DND-41 (cell line): ENCODE results near the gene PAFAH1B1.

Source experiments
- ATAC-seq: fragments of 200-7000 bp; cut with Tn5 transposase; 3 replicates; pipeline ENCODE4 v1.9.1; 2021; ENCODE audit warnings: low read depth; ENCODE audit not compliant: insufficient read depth
- DNase-seq: peaks from one replicate; pipeline ENCODE4 v3.0.0-alpha.2; 2020
- H2AFZ ChIP-seq: 2 replicates; pipeline ENCODE4 v1.6.0; 2012; ENCODE audit warnings: low read depth, low read length
- H3K27ac ChIP-seq: 2 replicates; pipeline ENCODE4 v1.5.1; 2012; ENCODE audit warnings: low read length, inconsistent platforms
- H3K27me3 ChIP-seq: fragments of 200-600 bp; sonication (generic); 2 replicates; pipeline ENCODE4 v1.6.0; 2012; ENCODE audit warnings: low read length, mild to moderate bottlenecking, inconsistent platforms; ENCODE audit not compliant: insufficient read depth, poor library complexity
- H3K36me3 ChIP-seq: 2 replicates; pipeline ENCODE4 v1.5.1; 2012; ENCODE audit warnings: low read length, inconsistent platforms; ENCODE audit not compliant: insufficient read depth
- H3K4me1 ChIP-seq: 2 replicates; pipeline ENCODE4 v1.5.1; 2012; ENCODE audit warnings: mild to moderate bottlenecking, low read length; ENCODE audit not compliant: insufficient read depth
- H3K4me2 ChIP-seq: 2 replicates; pipeline ENCODE4 v1.6.0; 2012; ENCODE audit warnings: mild to moderate bottlenecking, moderate library complexity, low read length, inconsistent platforms; ENCODE audit not compliant: insufficient read depth
- H3K4me3 ChIP-seq, 2 experiments: fragments of 200-600 bp in 1 of 2; shearing (Covaris generic) in 1 of 2; 2 replicates each; pipeline ENCODE4 v1.5.1; 2012 to 2016; ENCODE audit warnings: inconsistent platforms in 2 of 2, low read length in 2 of 2, mild to moderate bottlenecking in 2 of 2, low read depth in 1 of 2, moderate library complexity in 1 of 2
- H3K79me2 ChIP-seq: 2 replicates; pipeline ENCODE4 v1.6.0; 2012; ENCODE audit warnings: low read length, inconsistent platforms; ENCODE audit not compliant: insufficient read depth
- H3K9ac ChIP-seq: 2 replicates; pipeline ENCODE4 v1.6.0; 2012; ENCODE audit warnings: low read depth, mild to moderate bottlenecking, inconsistent platforms, low read length, moderate library complexity
- H3K9me3 ChIP-seq: 2 replicates; pipeline ENCODE4 v1.5.1; 2012; ENCODE audit warnings: low read length, moderate library complexity, mild to moderate bottlenecking, inconsistent platforms; ENCODE audit not compliant: insufficient read depth, severe bottlenecking
- H4K20me1 ChIP-seq: 2 replicates; pipeline ENCODE4 v1.6.0; 2012; ENCODE audit warnings: low read length; ENCODE audit not compliant: insufficient read depth
- CTCF ChIP-seq: IDR thresholded peaks from 2 replicates; pipeline ENCODE4 v1.5.1; 2012; ENCODE audit warnings: borderline replicate concordance, low read length, moderate library complexity, mild to moderate bottlenecking; ENCODE audit not compliant: poor library complexity, severe bottlenecking; ENCODE audit errors: extremely low read depth
- EZH2 ChIP-seq: IDR thresholded peaks from 3 replicates; pipeline ENCODE4 v1.6.1; 2012; ENCODE audit warnings: borderline replicate concordance, low read depth, mild to moderate bottlenecking, moderate library complexity, low read length, inconsistent platforms; ENCODE audit not compliant: severe bottlenecking

PAFAH1B1 gene

GRCh38 chr17:2634361-2634960, 41.0 kb downstream of the PAFAH1B1 start:
- Histone ChIP-seq H3K4me1 (no peaks in the 10 kb centered on the region), H3K79me2 (peaks cover 100% of the 10 kb centered on the region), H3K27ac (no peak overlapping the region), H3K27me3 (no peaks in the 10 kb centered on the region), H3K9ac (no peak overlapping the region), H3K4me3 (no peak overlapping the region), H4K20me1 (peaks cover 76% of the 10 kb centered on the region), H2AFZ (no peak overlapping the region), H3K4me2 (no peak overlapping the region), H3K36me3 (peaks cover 51% of the 10 kb centered on the region), H3K9me3 (no peaks in the 10 kb centered on the region)
- DNase-seq, result no peak
- ATAC-seq, result no peak
- TF ChIP-seq CTCF, result no peak
- no peak for TF ChIP-seq EZH2

DNA sequence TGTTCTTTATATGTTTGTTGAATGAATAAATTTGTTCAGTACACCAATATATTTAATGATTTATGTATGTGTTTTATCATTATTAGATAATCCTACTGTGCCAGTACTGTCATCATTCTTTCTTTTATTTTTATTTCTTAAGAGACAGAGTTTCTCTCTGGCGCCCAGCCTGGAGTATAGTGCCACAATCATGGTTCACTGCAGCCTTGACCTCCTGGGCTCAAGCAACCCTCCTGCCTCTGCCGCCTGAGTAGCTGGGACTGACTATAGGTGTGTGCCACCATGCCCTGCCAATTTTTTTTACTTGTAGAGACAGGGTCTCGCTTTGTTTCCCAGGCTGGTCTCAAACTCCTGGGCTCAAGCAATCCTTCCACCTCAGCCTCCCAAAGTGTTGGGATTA, 41.8 kb downstream of the PAFAH1B1 start:
- Histone ChIP-seq H2AFZ (no peak overlapping the region), H3K4me3 (no peak overlapping the region), H3K27ac (no peak overlapping the region), H4K20me1 (peaks cover 68% of the 10 kb centered on the region), H3K9me3 (no peaks in the 10 kb centered on the region), H3K36me3 (peaks cover 59% of the 10 kb centered on the region), H3K27me3 (no peaks in the 10 kb centered on the region), H3K9ac (no peak overlapping the region), H3K4me2 (no peak overlapping the region), H3K79me2 (peaks cover 100% of the 10 kb centered on the region), H3K4me1 (no peaks in the 10 kb centered on the region)
- TF ChIP-seq EZH2, result no peak
- no peak for TF ChIP-seq CTCF
- DNase-seq (no peak), ATAC-seq (no peak)

DNA sequence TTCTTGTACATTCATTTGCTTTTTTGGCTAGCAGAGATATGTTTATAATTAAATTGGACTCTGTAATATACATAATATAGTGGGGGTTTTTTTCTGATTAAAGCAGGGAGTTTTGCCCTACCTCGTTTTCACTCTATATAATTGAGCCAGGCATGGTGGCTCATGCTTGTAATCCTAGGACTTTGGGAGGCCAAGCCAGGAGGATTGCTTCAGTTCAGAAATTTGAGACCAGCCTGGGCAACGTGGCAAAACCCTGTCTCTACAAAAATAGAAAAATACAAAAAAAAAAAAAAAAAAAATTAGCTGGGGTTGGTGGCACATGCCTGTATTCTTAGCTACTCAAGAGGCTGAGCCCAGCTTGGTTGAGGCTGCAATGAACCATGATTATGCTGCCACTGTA, 42.2 kb downstream of the PAFAH1B1 start:
- Histone ChIP-seq H4K20me1 (peaks cover 67% of the 10 kb centered on the region), H3K36me3 (peaks cover 63% of the 10 kb centered on the region)
- TF ChIP-seq CTCF, result no peak
- TF ChIP-seq EZH2, result no peak

More for the DNA sequence above, 42.2 kb downstream of the PAFAH1B1 start:
- Histone ChIP-seq H3K4me1 (no peaks in the 10 kb centered on the region), H3K4me3 (no peak overlapping the region), H3K27ac (no peak overlapping the region), H3K27me3 (no peaks in the 10 kb centered on the region), H2AFZ (no peak overlapping the region), H3K79me2 (peaks cover 100% of the 10 kb centered on the region), H3K9ac (no peak overlapping the region), H3K4me2 (no peak overlapping the region), H3K9me3 (no peaks in the 10 kb centered on the region)
- DNase-seq (no peak), ATAC-seq (no peak)
